Omental fat pad (tissue), 4 donors: Measurements from ENCODE around the gene CELF2. TPM values are rescaled to one million over a fixed set of nuclear protein-coding genes. Genes with fewer than 3 reads are reported as not detected.
A peak's percentile ranks its signal among the peaks of the same experiment; 100 is the strongest.

Experiments
- ATAC-seq: fragments of 150-250 bp; one replicate; pipeline ENCODE4 v1.9.1; 2016; ENCODE audit warnings: mild to moderate bottlenecking, moderate library complexity; ENCODE audit not compliant: low FRiP score
- DNase-seq: peaks from one replicate; pipeline ENCODE4 v3.0.0-alpha.2; 2019; ENCODE audit warnings: low spot score
- CTCF ChIP-seq, 3 donors: fragments of 450-650 bp; IDR thresholded peaks; one replicate each; pipeline ENCODE4 v1.5.1; 2016 to 2017; ENCODE audit warnings: antibody characterized with exemption in 3 of 3, mild to moderate bottlenecking in 3 of 3, moderate library complexity in 2 of 3
- total RNA-seq, 4 donors: library from RNA; depleted of rRNA; stranded (reverse); fragments of >200 nt; gene quantifications; one replicate each; pipeline ENCODE4 v1.1.0, GENCODE V29; 2016

Gene CELF2
- total RNA-seq, 4 donors from 2014 or later: 81.7 to 116 (median 104) TPM

- ATAC-seq: no peak
- DNase-seq: no peak
- TF ChIP-seq CTCF (IDR thresholded peaks at IDR 0.05): no peak
Observed at GRCh38 chr10:11252887-11253286, 235.2 kb downstream of the CELF2 start.

GRCh38 chr10:11253385-11254002 lies 235.8 kb downstream of the CELF2 start:
- DNase-seq (no peak), ATAC-seq (no peak)
- no peak for TF ChIP-seq CTCF (IDR thresholded peaks at IDR 0.05)

GRCh38 chr10:11255156-11255555 lies 237.5 kb downstream of the CELF2 start:
- DNase-seq (no peak), ATAC-seq (peak; percentile 12)
- no peak for TF ChIP-seq CTCF (IDR thresholded peaks at IDR 0.05)

GRCh38 chr10:11255796-11256444 lies 238.2 kb downstream of the CELF2 start:
- TF ChIP-seq CTCF (IDR thresholded peaks at IDR 0.05): no peak
- ATAC-seq (peak; percentile 17), DNase-seq (no peak)

GRCh38 chr10:11256896-11257295 lies 239.2 kb downstream of the CELF2 start:
- no peak for ATAC-seq
- no peak for TF ChIP-seq CTCF (IDR thresholded peaks at IDR 0.05)
- DNase-seq: no peak

GRCh38 chr10:11257440-11258090 lies 239.9 kb downstream of the CELF2 start:
- ATAC-seq (no peak), DNase-seq (no peak)
- no peak for TF ChIP-seq CTCF (IDR thresholded peaks at IDR 0.05)
